Effector memory CD4-positive, alpha-beta T cell (primary cell): Measurements from ENCODE around the gene PCNX3.

Experiments
- DNase-seq, 3 donors: peaks; one replicate each; pipeline ENCODE4 v3.0.0-alpha.2; 2020
- H3K27ac ChIP-seq: 2 replicates; pipeline ENCODE4 v1.7.0; 2013; ENCODE audit warnings: mild to moderate bottlenecking, low read length, moderate library complexity; ENCODE audit not compliant: insufficient read depth, poor library complexity, severe bottlenecking
- H3K27me3 ChIP-seq: replicated peaks from 2 replicates; pipeline ENCODE4 v1.7.0; 2013; ENCODE audit warnings: mild to moderate bottlenecking, low read length; ENCODE audit not compliant: insufficient read depth, control insufficient read depth, poor library complexity, severe bottlenecking
- H3K36me3 ChIP-seq: 2 replicates; pipeline ENCODE4 v1.7.0; 2013; ENCODE audit warnings: mild to moderate bottlenecking, low read length, moderate library complexity; ENCODE audit not compliant: control insufficient read depth, insufficient read depth
- H3K4me1 ChIP-seq: 2 replicates; pipeline ENCODE4 v1.7.0; 2013; ENCODE audit warnings: low read length, mild to moderate bottlenecking; ENCODE audit not compliant: control insufficient read depth, insufficient read depth, poor library complexity, severe bottlenecking
- H3K4me3 ChIP-seq: 2 replicates; pipeline ENCODE4 v1.7.0; 2013; ENCODE audit warnings: low read length, low read depth, mild to moderate bottlenecking; ENCODE audit not compliant: insufficient read depth, poor library complexity, severe bottlenecking
- H3K9me3 ChIP-seq: 2 replicates; pipeline ENCODE4 v1.7.0; 2013; ENCODE audit warnings: mild to moderate bottlenecking, low read length, moderate library complexity; ENCODE audit not compliant: control insufficient read depth

The PCNX3 gene

DNA sequence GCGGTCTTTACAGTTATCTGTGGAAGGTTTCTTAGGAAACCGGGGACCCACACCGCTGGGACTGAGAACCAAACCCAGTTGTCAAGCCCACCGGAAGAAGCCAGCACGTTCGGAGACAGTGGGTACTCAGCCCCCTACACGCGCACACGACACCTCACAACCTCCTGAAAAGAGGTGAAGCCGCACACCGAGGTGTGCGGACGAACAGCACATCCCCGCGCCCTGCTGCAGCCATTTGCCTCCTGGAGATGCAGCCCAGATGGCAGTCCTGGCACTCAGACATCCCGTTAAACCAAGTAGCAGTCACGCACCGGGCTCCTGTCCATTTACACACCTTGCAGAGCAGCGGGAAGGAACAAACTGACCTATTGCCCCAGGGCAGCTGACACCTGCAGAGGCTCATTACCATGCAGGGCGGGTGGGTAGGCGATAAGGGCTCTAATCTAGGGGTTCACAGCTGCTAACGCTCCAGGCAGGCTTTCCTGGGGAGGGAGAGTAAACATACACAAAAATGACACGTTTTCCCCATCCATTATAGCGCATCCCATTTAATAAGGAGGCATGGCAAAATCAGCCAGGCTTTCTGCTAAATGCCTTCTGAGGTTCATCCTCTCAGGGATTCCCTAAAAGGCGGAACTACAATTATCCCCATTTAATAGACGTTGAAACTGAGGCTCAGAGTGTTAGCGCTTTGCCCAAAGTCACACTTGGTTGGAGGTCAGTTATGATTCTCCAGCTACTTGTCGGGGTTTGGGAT is 40.6 kb upstream of the PCNX3 start:
- Histone ChIP-seq H3K4me1 (peaks cover 62% of the 10 kb centered on the region), H3K27ac (peak overlapping the region; percentile 98), H3K27me3 (no peaks in the 10 kb centered on the region), H3K36me3 (peaks cover 9% of the 10 kb centered on the region), H3K9me3 (no peaks in the 10 kb centered on the region), H3K4me3 (peak overlapping the region; percentile 55)
- no peak for DNase-seq

DNA sequence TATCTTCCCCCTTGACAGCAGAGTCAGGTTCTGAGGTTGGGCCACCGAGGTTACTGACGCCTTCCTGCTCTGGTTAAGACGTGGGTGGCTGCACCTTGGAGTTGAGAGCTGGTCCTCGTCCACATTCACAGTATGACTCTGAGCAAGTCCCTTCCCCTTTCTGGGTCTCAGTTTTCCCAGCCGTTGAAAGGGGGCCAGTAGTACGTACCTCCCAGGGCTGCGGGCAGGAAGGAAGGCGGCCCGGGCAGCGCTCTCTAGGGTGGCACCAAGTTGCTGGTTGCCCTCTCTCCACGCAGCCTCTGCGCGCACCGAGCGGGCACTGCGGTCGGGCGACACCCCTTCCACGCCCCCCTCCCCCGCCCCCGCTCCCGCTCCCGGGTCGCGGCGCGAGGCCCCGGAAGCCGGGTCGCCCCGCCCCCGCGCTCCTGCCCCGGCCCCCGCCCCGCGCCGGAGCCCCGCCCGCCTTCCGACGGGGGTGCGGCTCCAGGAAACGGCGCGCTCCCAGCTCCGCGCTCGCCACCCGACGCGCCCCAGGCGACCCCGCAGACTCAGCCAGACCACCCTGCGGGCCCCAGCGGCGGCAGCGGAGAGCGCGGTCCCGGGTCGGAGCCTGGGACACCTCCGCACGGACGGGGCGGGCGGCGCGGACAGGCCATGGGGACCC is 39.9 kb upstream of the PCNX3 start, which contains the start of gene EHBP1L1:
EHBP1L1 (plus strand) TSS at position 486 of the 664 bp plus-strand sequence. CDS start 250 bp downstream, outside the sequence.
- Histone ChIP-seq H3K9me3 (no peaks in the 10 kb centered on the region), H3K4me3 (peak within 1 kb of the TSS; percentile 59)

DNA sequence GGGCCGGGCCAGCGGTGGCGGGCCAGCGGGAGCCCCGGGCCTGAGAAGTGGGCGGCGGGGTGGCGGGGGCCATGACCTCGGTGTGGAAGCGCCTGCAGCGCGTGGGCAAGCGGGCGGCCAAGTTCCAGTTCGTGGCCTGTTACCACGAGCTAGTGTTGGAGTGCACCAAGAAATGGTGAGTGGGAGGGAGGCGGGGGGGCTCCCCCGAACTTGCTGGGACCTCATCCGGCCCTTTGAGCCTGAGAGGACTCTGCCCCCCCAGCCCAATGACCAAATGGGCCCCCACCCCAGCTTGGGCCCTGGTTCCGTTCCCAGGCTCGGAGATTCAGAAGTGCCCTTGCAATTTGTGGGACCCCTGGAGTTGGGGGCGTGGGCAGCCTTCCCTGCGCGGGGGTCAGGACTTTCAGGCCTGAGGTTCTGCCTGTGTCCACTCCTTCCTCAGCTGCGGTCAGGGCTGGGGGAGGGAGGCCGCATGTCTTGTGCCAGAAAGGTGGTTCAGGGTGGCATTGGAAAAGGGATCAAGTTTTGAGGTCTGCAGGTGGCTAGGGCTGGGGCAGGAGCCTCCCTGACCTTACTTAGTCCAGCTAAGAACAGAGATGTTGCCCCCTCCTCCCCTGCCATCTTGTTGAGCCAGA is 39.2 kb upstream of the PCNX3 start:
- H3K36me3 ChIP-seq, result peaks cover 23% of the 10 kb centered on the region
- DNase-seq, result no peak
- H3K4me3 ChIP-seq, result peak overlapping the region; percentile 59
- no peaks in the 10 kb centered on the region for H3K9me3 ChIP-seq
- peaks cover 54% of the 10 kb centered on the region for H3K4me1 ChIP-seq
- peak overlapping the region; percentile 98 for H3K27ac ChIP-seq
- no peaks in the 10 kb centered on the region for H3K27me3 ChIP-seq

More for the DNA sequence above, 39.9 kb upstream of the PCNX3 start, which contains the start of gene EHBP1L1:
- H3K4me1 ChIP-seq, result peaks cover 60% of the 10 kb centered on the region
- peak within 1 kb of the TSS; percentile 98 for H3K27ac ChIP-seq
- peaks cover 17% of the 10 kb centered on the region for H3K36me3 ChIP-seq
- DNase-seq, result peak; percentile 69 to 80 (median 76)
- H3K27me3 ChIP-seq, result no peaks in the 10 kb centered on the region

DNA sequence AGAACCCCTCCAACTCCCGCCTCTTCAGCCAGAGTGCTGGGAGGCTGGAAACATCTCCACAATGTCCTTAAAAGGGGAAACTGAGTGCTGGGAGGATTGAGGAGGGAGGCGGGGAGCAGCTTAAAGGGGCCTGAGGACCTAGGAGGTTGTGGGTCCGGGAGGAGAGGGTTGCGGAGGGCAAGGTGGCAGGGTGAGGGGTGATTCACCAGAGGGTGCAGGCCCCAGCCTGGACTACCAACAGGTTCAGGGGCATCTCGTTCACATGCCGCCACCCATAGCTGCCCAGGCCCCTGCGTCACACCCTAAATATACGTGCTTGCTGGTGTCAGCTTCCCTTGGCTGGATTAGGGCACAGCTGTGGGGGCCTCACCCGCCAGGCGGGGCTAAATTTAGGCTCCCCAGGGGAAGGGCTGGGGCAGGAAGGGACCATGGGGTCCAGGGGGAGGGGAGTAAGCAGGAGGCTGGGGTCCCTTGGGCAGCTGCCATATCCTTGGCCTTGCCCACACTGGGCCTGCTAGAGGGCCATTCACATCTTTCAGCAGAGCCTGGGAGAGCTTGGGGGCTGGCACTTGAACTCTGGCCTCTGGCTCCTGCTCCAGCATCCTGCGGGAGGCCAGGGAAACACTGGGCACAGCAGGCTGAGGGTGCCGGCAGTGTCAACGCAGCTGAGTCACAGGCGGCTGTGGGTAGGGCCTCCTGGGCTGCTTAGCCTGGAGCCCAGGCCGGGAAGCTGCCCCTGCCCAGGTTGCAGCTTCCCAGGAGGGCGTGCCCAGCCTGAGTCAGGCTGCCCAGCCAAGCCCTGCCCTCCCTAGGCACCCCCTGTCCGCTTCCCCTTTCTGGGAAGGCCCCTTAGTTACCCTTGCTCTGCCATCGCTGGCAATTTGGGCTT is 38.5 kb upstream of the PCNX3 start:
- peaks cover 30% of the 10 kb centered on the region for H3K36me3 ChIP-seq
- H3K4me3 ChIP-seq, result peak overlapping the region; percentile 59
- H3K27me3 ChIP-seq, result no peaks in the 10 kb centered on the region
- peak in 1 of 3 donors; percentile 34 for DNase-seq
- H3K27ac ChIP-seq, result peak overlapping the region; percentile 98
- H3K4me1 ChIP-seq, result peaks cover 46% of the 10 kb centered on the region
- no peaks in the 10 kb centered on the region for H3K9me3 ChIP-seq

DNA sequence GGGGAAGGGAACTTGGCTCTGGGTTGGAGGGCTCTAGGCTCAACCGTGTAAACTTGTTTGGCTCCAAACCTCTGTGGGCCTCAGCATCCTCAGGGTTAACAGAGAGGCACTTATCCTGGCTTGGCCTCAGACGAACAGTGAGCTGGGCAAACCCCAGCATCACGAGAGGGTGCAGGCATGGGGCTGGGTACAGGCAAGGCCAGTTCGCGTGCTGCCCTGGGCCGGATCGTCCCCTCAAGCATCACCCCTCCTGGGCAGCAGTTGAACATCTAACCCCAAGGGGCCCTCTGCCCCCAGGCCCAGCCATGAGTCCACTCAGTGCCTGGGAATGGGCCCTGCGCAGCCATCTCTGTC is 37.8 kb upstream of the PCNX3 start:
- no peaks in the 10 kb centered on the region for H3K27me3 ChIP-seq
- DNase-seq, result no peak
- peak overlapping the region; percentile 59 for H3K4me3 ChIP-seq
- H3K27ac ChIP-seq, result peak overlapping the region; percentile 98
- H3K36me3 ChIP-seq, result peaks cover 34% of the 10 kb centered on the region
- no peaks in the 10 kb centered on the region for H3K9me3 ChIP-seq
- peaks cover 44% of the 10 kb centered on the region for H3K4me1 ChIP-seq

DNA sequence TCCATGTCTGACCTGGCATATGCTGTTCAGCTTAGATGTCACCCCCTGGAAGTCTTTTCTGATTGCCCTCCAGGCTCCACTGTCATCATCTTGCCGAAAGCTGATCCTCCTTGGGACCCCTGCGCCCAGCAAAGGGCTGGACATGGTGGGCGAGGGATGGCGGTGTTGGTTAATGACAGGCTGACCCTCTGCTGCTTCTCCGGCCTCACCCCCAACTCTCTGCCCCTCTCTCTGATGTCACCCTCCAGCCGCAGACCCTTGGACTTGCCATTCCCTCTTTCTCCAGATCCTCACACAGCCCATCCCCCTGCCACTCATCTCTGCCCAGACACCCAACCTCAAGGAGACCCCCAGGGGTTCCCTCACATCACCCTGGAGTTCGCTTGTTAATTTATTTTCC is 37.4 kb upstream of the PCNX3 start:
- H3K4me1 ChIP-seq, result peaks cover 44% of the 10 kb centered on the region
- no peaks in the 10 kb centered on the region for H3K9me3 ChIP-seq
- no peaks in the 10 kb centered on the region for H3K27me3 ChIP-seq
- H3K27ac ChIP-seq, result peak overlapping the region; percentile 98
- peaks cover 34% of the 10 kb centered on the region for H3K36me3 ChIP-seq
- no peak overlapping the region for H3K4me3 ChIP-seq
- DNase-seq, result no peak

DNA sequence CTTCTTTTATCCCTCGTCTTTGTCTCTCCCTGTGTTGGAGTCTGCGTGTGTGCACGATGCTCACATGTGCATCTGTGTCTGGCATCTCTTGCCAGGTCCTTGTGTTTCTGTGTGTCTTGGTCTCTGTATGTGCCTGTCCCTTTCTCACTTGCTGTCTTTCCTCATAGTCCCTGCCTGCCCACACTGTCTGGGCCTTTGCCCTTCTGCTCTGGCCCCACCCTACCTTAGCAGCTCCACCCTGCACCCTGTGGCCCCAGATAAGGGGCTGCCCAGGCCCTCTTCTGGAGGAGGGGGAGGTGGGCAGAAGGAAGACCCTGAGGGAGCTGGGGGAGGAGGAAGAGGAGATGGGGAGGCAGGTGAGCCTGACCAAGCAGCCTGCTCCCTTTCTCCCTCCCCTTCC is 36.9 kb upstream of the PCNX3 start:
- no peaks in the 10 kb centered on the region for H3K27me3 ChIP-seq
- peaks cover 39% of the 10 kb centered on the region for H3K4me1 ChIP-seq
- H3K36me3 ChIP-seq, result peaks cover 34% of the 10 kb centered on the region
- DNase-seq, result no peak
- no peaks in the 10 kb centered on the region for H3K9me3 ChIP-seq
- peak overlapping the region; percentile 98 for H3K27ac ChIP-seq
- H3K4me3 ChIP-seq, result no peak overlapping the region

DNA sequence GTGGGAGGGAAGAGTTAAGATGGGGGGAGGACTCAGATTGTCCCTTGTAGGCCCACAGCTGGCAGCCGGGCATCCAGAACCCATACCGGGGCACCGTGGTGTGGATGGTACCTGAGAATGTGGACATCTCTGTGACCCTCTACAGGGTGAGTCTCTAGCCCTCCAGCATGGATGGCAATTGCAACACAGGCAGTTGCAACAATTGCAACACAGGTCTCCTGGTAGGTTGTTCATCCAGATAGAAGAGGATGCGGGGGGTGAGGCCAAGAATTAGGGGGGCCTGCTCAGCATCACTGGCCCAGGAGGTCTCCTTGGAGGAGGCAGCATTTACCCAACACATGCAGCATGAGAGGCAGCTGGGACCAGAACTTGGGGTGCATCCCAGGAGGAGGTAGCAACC is 36.3 kb upstream of the PCNX3 start:
- Histone ChIP-seq H3K4me1 (peaks cover 35% of the 10 kb centered on the region), H3K27ac (no peak overlapping the region), H3K4me3 (no peak overlapping the region), H3K27me3 (no peaks in the 10 kb centered on the region), H3K36me3 (peaks cover 40% of the 10 kb centered on the region), H3K9me3 (no peaks in the 10 kb centered on the region)
- no peak for DNase-seq

DNA sequence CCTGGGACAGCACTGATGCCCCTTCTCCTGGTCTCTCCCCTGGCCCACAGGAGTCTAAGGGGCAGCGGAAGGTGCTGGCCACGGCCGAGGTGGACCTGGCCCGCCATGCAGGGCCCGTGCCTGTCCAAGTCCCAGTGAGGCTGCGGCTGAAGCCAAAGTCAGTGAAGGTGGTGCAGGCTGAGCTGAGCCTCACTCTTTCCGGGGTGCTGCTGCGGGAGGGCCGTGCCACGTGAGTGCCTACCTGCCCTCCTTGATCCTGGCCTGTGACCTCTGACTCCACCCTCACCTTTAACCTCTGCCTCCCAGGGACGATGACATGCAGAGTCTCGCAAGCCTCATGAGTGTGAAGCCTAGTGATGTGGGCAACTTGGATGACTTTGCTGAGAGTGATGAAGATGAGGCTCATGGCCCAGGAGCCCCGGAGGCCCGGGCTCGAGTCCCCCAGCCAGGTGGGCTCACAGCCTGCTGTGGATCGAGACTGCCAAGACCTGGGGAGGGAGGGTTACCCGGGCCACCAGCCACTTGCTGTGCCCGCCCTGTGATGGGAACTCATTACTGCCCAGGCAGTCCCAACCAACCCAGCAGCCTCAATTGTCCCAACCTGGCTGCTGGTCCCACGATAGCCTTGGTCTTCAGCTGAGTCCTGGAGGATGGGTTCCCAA is 35.4 kb upstream of the PCNX3 start:
- no peak overlapping the region for H3K4me3 ChIP-seq
- peaks cover 26% of the 10 kb centered on the region for H3K4me1 ChIP-seq
- peaks cover 44% of the 10 kb centered on the region for H3K36me3 ChIP-seq
- DNase-seq, result no peak
- no peaks in the 10 kb centered on the region for H3K9me3 ChIP-seq
- H3K27ac ChIP-seq, result no peak overlapping the region
- H3K27me3 ChIP-seq, result no peaks in the 10 kb centered on the region
